Prostate gland (tissue), 2 donors: ENCODE results near the gene SOD2. TPM values are rescaled to one million over a fixed set of nuclear protein-coding genes. Genes with fewer than 3 reads are reported as not detected.
"Not testable (repeated sequence)": the region's sequence is repeated elsewhere in the genome, so short reads cannot be mapped to it uniquely, and the experiment has no call there.

Experiments used
- DNase-seq: peaks from one replicate; pipeline ENCODE4 v3.0.0-alpha.2; 2019; ENCODE audit warnings: low spot score
- H3K27ac ChIP-seq, 2 donors: fragments of 200-600 bp; sonication (generic); 2 replicates each; pipeline ENCODE4 v1.5.1; 2017 to 2019
- H3K27me3 ChIP-seq: fragments of 200-600 bp; sonication (generic); replicated peaks from 2 replicates; pipeline ENCODE4 v1.5.1; 2019; ENCODE audit not compliant: insufficient read depth
- H3K36me3 ChIP-seq, 2 donors: fragments of 200-600 bp; sonication (generic); 1 replicate in 1 of 2; 2 replicates in 1 of 2; pipeline versions ENCODE4 v1.5.1 to v1.8.1; 2017 to 2019
- H3K4me1 ChIP-seq: fragments of 200-600 bp; sonication (generic); replicated peaks from 2 replicates; pipeline ENCODE4 v1.5.1; 2019
- H3K4me3 ChIP-seq, 2 donors: fragments of 200-600 bp; sonication (generic); 2 replicates each; pipeline ENCODE4 v1.5.1; 2017 to 2019
- H3K9me3 ChIP-seq: fragments of 200-600 bp; sonication (generic); 2 replicates; pipeline ENCODE4 v1.5.1; 2017
- CTCF ChIP-seq, 4 experiments: fragments of 200-600 bp in 2 of 4; fragments of 450-650 bp in 2 of 4; sonication (generic) in 2 of 4; IDR thresholded peaks; 1 replicate in 3 of 4; 2 replicates in 1 of 4; pipeline ENCODE4 v1.5.1; 2016 to 2019; ENCODE audit warnings: antibody characterized with exemption in 4 of 4, mild to moderate bottlenecking in 2 of 4, moderate library complexity in 2 of 4
- POLR2A ChIP-seq: fragments of 450-650 bp; IDR thresholded peaks from one replicate; pipeline ENCODE4 v1.6.1; 2016; ENCODE audit warnings: antibody characterized with exemption, mild to moderate bottlenecking
- POLR2AphosphoS5 ChIP-seq: sonication (generic); formaldehyde crosslinking; IDR thresholded peaks from one replicate; pipeline ENCODE4 v1.6.1; 2017; ENCODE audit warnings: antibody characterized with exemption
- WGBS: methylation state at CpG from one replicate; pipeline ENCODE4 v1.1.5; 2018; 5-methylcytosine and 5-hydroxymethylcytosine counted together
- intact Hi-C: fragments of 100-400 bp; cut with DNase I; formaldehyde crosslinking; loops from one replicate; pipeline ENCODE4 v1.14.2; 2022
- total RNA-seq, 2 donors: library from RNA; depleted of rRNA; stranded (reverse); fragments of >200 nt; gene quantifications; one replicate each; pipeline ENCODE4 v1.1.0, GENCODE V29; 2016

The SOD2 gene
- total RNA-seq, 2 donors from 2014 or later: 196 to 285 TPM

GRCh38 chr6:159678574-159678973 lies 14.5 kb downstream of the SOD2 start:
- no peaks in the 10 kb centered on the region for H3K9me3 ChIP-seq
- peaks cover 3 to 4% of the 10 kb centered on the region in 2 donors for H3K36me3 ChIP-seq
- no peak for DNase-seq
- H3K27ac ChIP-seq: no peak overlapping the region
- 92% methylated on average over 3 of the region's 3 CpGs for WGBS
- TF ChIP-seq CTCF (IDR thresholded peaks at IDR 0.05): no peak
- TF ChIP-seq POLR2A: no peak
- TF ChIP-seq POLR2AphosphoS5: no peak
- no peaks in the 10 kb centered on the region for H3K4me1 ChIP-seq
- no peaks in the 10 kb centered on the region for H3K27me3 ChIP-seq
- intact Hi-C loops: no loop called here
- no peak overlapping the region for H3K4me3 ChIP-seq

GRCh38 chr6:159677506-159678165 lies 15.4 kb downstream of the SOD2 start:
- Histone ChIP-seq H3K27me3 (no peaks in the 10 kb centered on the region), H3K9me3 (no peaks in the 10 kb centered on the region), H3K27ac (no peak overlapping the region), H3K4me3 (no peak overlapping the region), H3K4me1 (no peaks in the 10 kb centered on the region), H3K36me3 (peaks cover 3 to 4% of the 10 kb centered on the region in 2 donors)
- WGBS: 97% methylated on average over 5 of the region's 5 CpGs
- DNase-seq: no peak
- TF ChIP-seq CTCF (IDR thresholded peaks at IDR 0.05): no peak
- intact Hi-C loops: no loop called here

- intact Hi-C loops: no loop called here
- no peak for DNase-seq
- peaks cover 3 to 4% of the 10 kb centered on the region in 2 donors for H3K36me3 ChIP-seq
- WGBS: 70% methylated on average over 6 of the region's 6 CpGs
- no peaks in the 10 kb centered on the region for H3K27me3 ChIP-seq
- no peak overlapping the region for H3K4me3 ChIP-seq
- no peaks in the 10 kb centered on the region for H3K9me3 ChIP-seq
- H3K27ac ChIP-seq: no peak overlapping the region
- no peak for TF ChIP-seq POLR2AphosphoS5
- no peak for TF ChIP-seq POLR2A
- TF ChIP-seq CTCF (IDR thresholded peaks at IDR 0.05): no peak
- no peaks in the 10 kb centered on the region for H3K4me1 ChIP-seq
Measured at GRCh38 chr6:159676890-159677505, 16.0 kb downstream of the SOD2 start.

- WGBS: 90% methylated on average over 4 of the region's 4 CpGs
- H3K4me3 ChIP-seq, H3K27me3 ChIP-seq, DNase-seq, H3K36me3 ChIP-seq, H3K9me3 ChIP-seq, H3K4me1 ChIP-seq, intact Hi-C loops, H3K27ac ChIP-seq: not testable (repeated sequence)
Measured at GRCh38 chr6:159676236-159676635, 16.8 kb downstream of the SOD2 start.

- TF ChIP-seq CTCF (IDR thresholded peaks at IDR 0.05) (no peak), POLR2AphosphoS5 (no peak), POLR2A (no peak)
- H3K4me3 ChIP-seq: no peak overlapping the region
- no peaks in the 10 kb centered on the region for H3K4me1 ChIP-seq
- no peaks in the 10 kb centered on the region for H3K27me3 ChIP-seq
- no peak for DNase-seq
- WGBS: 89% methylated on average over 7 of the region's 7 CpGs
- intact Hi-C loops: no loop called here
- no peaks in the 10 kb centered on the region for H3K36me3 ChIP-seq
- no peaks in the 10 kb centered on the region for H3K9me3 ChIP-seq
- no peak overlapping the region for H3K27ac ChIP-seq
Measured at GRCh38 chr6:159665868-159666635, 27.0 kb downstream of the SOD2 start.

- DNase-seq, intact Hi-C loops, H3K4me1 ChIP-seq, H3K9me3 ChIP-seq, H3K27me3 ChIP-seq, H3K27ac ChIP-seq, H3K36me3 ChIP-seq, H3K4me3 ChIP-seq: not testable (repeated sequence)
- WGBS: 81% methylated on average over 1 of the region's 1 CpG
Measured at GRCh38 chr6:159663368-159663889, 29.6 kb downstream of the SOD2 start.

- H3K9me3 ChIP-seq, H3K4me1 ChIP-seq, H3K36me3 ChIP-seq, H3K4me3 ChIP-seq, intact Hi-C loops, H3K27me3 ChIP-seq, DNase-seq, H3K27ac ChIP-seq: not testable (repeated sequence)
- WGBS: 91% methylated on average over 1 of the region's 1 CpG
Measured at GRCh38 chr6:159661977-159662376, 31.1 kb downstream of the SOD2 start.
